Uterus (tissue), 4 donors: ENCODE data around the gene OTOGL. TPM values are rescaled to one million over a fixed set of nuclear protein-coding genes. Genes with fewer than 3 reads are reported as not detected.
A peak's percentile ranks its signal among the peaks of the same experiment; 100 is the strongest.

ENCODE experiments used
- DNase-seq, 2 donors: peaks; one replicate each; pipeline ENCODE4 v3.0.0-alpha.2; 2019 to 2020
- H3K27ac ChIP-seq, 2 donors: fragments of 200-600 bp; sonication (generic); 1 replicate in 1 of 2; 2 replicates in 1 of 2; pipeline ENCODE4 v1.5.1; 2016 to 2018
- H3K27me3 ChIP-seq, 2 donors: fragments of 200-600 bp; sonication (generic); one replicate each; pipeline ENCODE4 v1.5.1; 2018 to 2019; ENCODE audit warnings: control low read depth in 1 of 2
- H3K36me3 ChIP-seq, 2 donors: fragments of 200-600 bp; sonication (generic); one replicate each; pipeline ENCODE4 v1.5.1; 2019; ENCODE audit warnings: control low read depth in 1 of 2
- H3K4me1 ChIP-seq, 2 donors: fragments of 200-600 bp; sonication (generic); one replicate each; pipeline ENCODE4 v1.5.1; 2018 to 2019; ENCODE audit warnings: control low read depth in 1 of 2
- H3K4me3 ChIP-seq, 2 donors: fragments of 200-600 bp; sonication (generic); 1 replicate in 1 of 2; 2 replicates in 1 of 2; pipeline ENCODE4 v1.5.1; 2018 to 2019; ENCODE audit warnings: mild to moderate bottlenecking in 1 of 2
- H3K9me3 ChIP-seq, 2 donors: fragments of 200-600 bp; sonication (generic); one replicate each; pipeline ENCODE4 v1.5.1; 2019; ENCODE audit warnings: control low read depth in 1 of 2
- CTCF ChIP-seq, 4 experiments: fragments of 200-600 bp in 2 of 4; fragments of 450-650 bp in 2 of 4; sonication (generic) in 2 of 4; IDR thresholded peaks; one replicate each; pipeline ENCODE4 v1.5.1; 2016 to 2019; ENCODE audit warnings: antibody characterized with exemption in 4 of 4, mild to moderate bottlenecking in 2 of 4, moderate library complexity in 1 of 4
- POLR2A ChIP-seq, 2 donors: fragments of 450-650 bp; IDR thresholded peaks; one replicate each; pipeline ENCODE4 v1.6.1; 2016; ENCODE audit warnings: antibody characterized with exemption in 2 of 2, mild to moderate bottlenecking in 1 of 2, moderate library complexity in 1 of 2
- intact Hi-C: fragments of 100-400 bp; cut with DNase I; formaldehyde crosslinking; loops from one replicate; pipeline ENCODE4 v1.15.1; 2023; ENCODE audit warnings: low total_unique reads
- total RNA-seq, 4 donors: library from RNA; depleted of rRNA in 3 of 4; stranded (reverse); fragments of >200 nt in 3 of 4; gene quantifications; one replicate each; pipeline versions ENCODE4 v1.1.0 to v1.2.4, GENCODE V29; 2014 to 2023
- donor health status: DM: yes; HTN: yes; CAD: no.

OTOGL gene
- total RNA-seq, 4 donors from 2014 or later, result 0.26 to 1.8 (median 1.2) TPM

DNA sequence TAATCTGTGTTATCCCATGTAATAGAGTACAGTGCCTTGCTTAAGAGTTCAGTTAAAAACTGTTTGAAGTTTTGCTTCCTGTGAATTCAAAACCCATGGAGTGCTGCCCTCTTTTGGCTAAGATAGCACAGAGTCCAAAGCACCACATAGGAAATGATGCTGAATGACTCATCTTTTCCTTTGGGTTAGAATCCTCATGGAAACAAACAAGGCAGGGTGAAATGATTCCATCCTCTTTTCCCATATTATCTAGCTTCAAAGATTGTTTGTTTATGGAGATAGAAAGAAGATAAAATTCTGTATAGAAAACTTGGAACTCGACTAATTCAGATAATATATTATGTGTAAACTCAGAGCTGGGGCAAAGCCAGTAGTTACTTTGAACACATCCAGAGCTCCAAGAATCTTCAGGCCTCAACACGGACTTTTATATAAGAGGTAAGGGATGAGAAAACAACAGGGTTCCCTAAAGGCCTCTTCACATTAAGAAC, 87.4 kb downstream of the OTOGL start:
- H3K4me3 ChIP-seq, result no peak overlapping the region
- no peaks in the 10 kb centered on the region for H3K27me3 ChIP-seq
- DNase-seq, result peak; percentile 36 to 82
- TF ChIP-seq CTCF (IDR thresholded peaks at IDR 0.05) (peak; percentile 71 to 91 (median 86)), POLR2A (IDR thresholded peaks at IDR 0.05) (peak in 1 of 2 donors; percentile 25)
- no peaks in the 10 kb centered on the region for H3K4me1 ChIP-seq
- peak overlapping the region; percentile 77 to 93 for H3K27ac ChIP-seq
- intact Hi-C loops, result no loop called here
- no peaks in the 10 kb centered on the region for H3K36me3 ChIP-seq
- no peaks in the 10 kb centered on the region for H3K9me3 ChIP-seq

GRCh38 chr12:80187660-80188090, 88.3 kb downstream of the OTOGL start:
- Histone ChIP-seq H3K4me3 (no peak overlapping the region), H3K36me3 (no peaks in the 10 kb centered on the region), H3K27ac (peak overlapping the region; percentile 77 to 93), H3K9me3 (no peaks in the 10 kb centered on the region), H3K4me1 (no peaks in the 10 kb centered on the region), H3K27me3 (no peaks in the 10 kb centered on the region)
- peak; percentile 14 to 39 for DNase-seq
- intact Hi-C loops, result no loop called here
- TF ChIP-seq CTCF (IDR thresholded peaks at IDR 0.05) (no peak), POLR2A (IDR thresholded peaks at IDR 0.05) (no peak)

- Histone ChIP-seq H3K4me3 (no peak overlapping the region), H3K27ac (peak overlapping the region; percentile 77 to 93), H3K36me3 (no peaks in the 10 kb centered on the region), H3K27me3 (no peaks in the 10 kb centered on the region), H3K9me3 (no peaks in the 10 kb centered on the region), H3K4me1 (no peaks in the 10 kb centered on the region)
- intact Hi-C loops, result no loop called here
- DNase-seq, result no peak
- TF ChIP-seq POLR2A (IDR thresholded peaks at IDR 0.05), result no peak
- no peak for TF ChIP-seq CTCF (IDR thresholded peaks at IDR 0.05)
Observed at GRCh38 chr12:80188576-80188975, 89.2 kb downstream of the OTOGL start.

GRCh38 chr12:80189241-80189640, 89.9 kb downstream of the OTOGL start:
- intact Hi-C loops, result no loop called here
- H3K4me3 ChIP-seq, result no peak overlapping the region

GRCh38 chr12:80190001-80190400, 90.7 kb downstream of the OTOGL start:
- TF ChIP-seq POLR2A (IDR thresholded peaks at IDR 0.05) (no peak), CTCF (IDR thresholded peaks at IDR 0.05) (no peak)
- Histone ChIP-seq H3K9me3 (no peaks in the 10 kb centered on the region), H3K27me3 (no peaks in the 10 kb centered on the region), H3K4me3 (no peak overlapping the region), H3K36me3 (no peaks in the 10 kb centered on the region), H3K4me1 (no peaks in the 10 kb centered on the region), H3K27ac (no peak overlapping the region)
- intact Hi-C loops, result no loop called here
- DNase-seq, result no peak

More at GRCh38 chr12:80189241-80189640, 89.9 kb downstream of the OTOGL start:
- no peaks in the 10 kb centered on the region for H3K27me3 ChIP-seq
- H3K36me3 ChIP-seq, result no peaks in the 10 kb centered on the region
- H3K27ac ChIP-seq, result no peak overlapping the region
- H3K4me1 ChIP-seq, result no peaks in the 10 kb centered on the region
- no peaks in the 10 kb centered on the region for H3K9me3 ChIP-seq
- DNase-seq, result no peak
- TF ChIP-seq CTCF (IDR thresholded peaks at IDR 0.05) (no peak), POLR2A (IDR thresholded peaks at IDR 0.05) (no peak)
